Endothelial cell of umbilical vein (primary cell): ENCODE data around the gene KPTN. TPM values are rescaled to one million over a fixed set of nuclear protein-coding genes. Genes with fewer than 3 reads are reported as not detected.
A peak's percentile ranks its signal among the peaks of the same experiment; 100 is the strongest.

Experiments
- BruUV-seq: library from RNA; stranded (reverse); fragments of 400-500 nt; replicated peaks from 2 replicates; lab custom pipeline; 2021; lab: Mats Ljungman, UMichigan
- CTCF ChIA-PET: fragments of 300-600, 350-600 bp; sonication (Branson Sonifier 250); formaldehyde crosslinking; loops from one replicate; lab custom pipeline; 2021; ENCODE audit warnings: antibody characterized with exemption, inconsistent platforms; lab: Charles Lee
- POLR2A ChIA-PET: fragments of 300-600, 350-600 bp; sonication (Branson Sonifier 250); formaldehyde crosslinking; loops from one replicate; lab custom pipeline; 2021; ENCODE audit warnings: antibody characterized with exemption, inconsistent platforms; lab: Charles Lee
- DNase-seq: peaks from one replicate; pipeline ENCODE4 v3.0.0-alpha.2; 2011; ENCODE audit warnings: low read depth, low spot score
- FAIRE-seq: peaks from 2 replicates; lab custom pipeline; 2011; peaks lifted over from hg19 to GRCh38; lab: Jason Lieb, UNC
- H2AFZ ChIP-seq: 2 replicates; pipeline ENCODE4 v1.6.0; 2012; ENCODE audit warnings: low read depth, low read length, control low read depth, inconsistent platforms
- H3K27ac ChIP-seq: 2 replicates; pipeline ENCODE4 v1.5.1; 2011; ENCODE audit warnings: low read depth, mild to moderate bottlenecking, control low read depth, low read length, moderate library complexity; ENCODE audit not compliant: insufficient read depth
- H3K27me3 ChIP-seq, 2 experiments: 2 replicates each; pipeline versions ENCODE4 v1.6.0 to v1.6.1; 2011; ENCODE audit warnings: low read length in 2 of 2, mixed read lengths in 1 of 2; ENCODE audit not compliant: control insufficient read depth in 2 of 2, insufficient read depth in 2 of 2
- H3K36me3 ChIP-seq, 2 experiments: 2 replicates in 1 of 2; 3 replicates in 1 of 2; pipeline ENCODE4 v1.5.1; 2011; ENCODE audit warnings: low read length in 2 of 2, mild to moderate bottlenecking in 1 of 2, moderate library complexity in 1 of 2; ENCODE audit not compliant: control insufficient read depth in 2 of 2, insufficient read depth in 2 of 2; ENCODE audit errors: extremely low read depth in 1 of 2
- H3K4me1 ChIP-seq: 3 replicates; pipeline ENCODE4 v1.5.1; 2011; ENCODE audit warnings: mild to moderate bottlenecking, low read length; ENCODE audit not compliant: control insufficient read depth, insufficient read depth; ENCODE audit errors: extremely low read depth
- H3K4me2 ChIP-seq: 2 replicates; pipeline ENCODE4 v1.6.1; 2011; ENCODE audit warnings: low read length, control low read depth, mixed read lengths; ENCODE audit not compliant: insufficient read depth
- H3K4me3 ChIP-seq, 3 experiments: fragments of 200-600 bp in 1 of 3; sonication (generic), shearing (Covaris generic) in 1 of 3; replicated peaks in 1 of 3; 2 replicates each; pipeline ENCODE4 v1.5.1; 2011 to 2016; ENCODE audit warnings: control low read depth in 3 of 3, low read length in 3 of 3, mild to moderate bottlenecking in 2 of 3, inconsistent platforms in 1 of 3, low read depth in 1 of 3, moderate library complexity in 1 of 3; ENCODE audit not compliant: insufficient read depth in 1 of 3
- H3K79me2 ChIP-seq: 2 replicates; pipeline ENCODE4 v1.6.0; 2012; ENCODE audit warnings: low read length, inconsistent platforms; ENCODE audit not compliant: control insufficient read depth, insufficient read depth
- H3K9ac ChIP-seq: replicated peaks from 2 replicates; pipeline ENCODE3; 2011; ENCODE audit warnings: low read length, control low read depth; ENCODE audit not compliant: insufficient read depth; ENCODE audit errors: extremely low read depth
- H3K9me1 ChIP-seq: replicated peaks from 3 replicates; pipeline ENCODE4 v1.6.0; 2011; ENCODE audit warnings: mild to moderate bottlenecking, low read length; ENCODE audit not compliant: control insufficient read depth, insufficient read depth; ENCODE audit errors: extremely low read depth
- H3K9me3 ChIP-seq: replicated peaks from 2 replicates; pipeline ENCODE4 v1.5.1; 2012; ENCODE audit warnings: low read length, inconsistent platforms; ENCODE audit not compliant: control insufficient read depth, insufficient read depth
- H4K20me1 ChIP-seq: replicated peaks from 2 replicates; pipeline ENCODE3; 2011; ENCODE audit warnings: mild to moderate bottlenecking, low read length; ENCODE audit not compliant: control insufficient read depth, insufficient read depth; ENCODE audit errors: extremely low read depth
- CTCF ChIP-seq, 2 donors: IDR thresholded peaks; 1 replicate in 1 of 2; 2 replicates in 1 of 2; pipeline ENCODE4 v1.5.1; 2011; ENCODE audit warnings: low read length in 2 of 2, mild to moderate bottlenecking in 2 of 2, moderate library complexity in 2 of 2, control low read depth in 1 of 2, inconsistent platforms in 1 of 2, low read depth in 1 of 2; ENCODE audit not compliant: insufficient read depth in 1 of 2; ENCODE audit errors: extremely low read depth in 1 of 2
- EZH2 ChIP-seq: IDR thresholded peaks from 2 replicates; pipeline ENCODE4 v1.6.1; 2012; ENCODE audit warnings: borderline replicate concordance, low read depth, mild to moderate bottlenecking, moderate library complexity, low read length, inconsistent platforms; ENCODE audit not compliant: severe bottlenecking
- FOS ChIP-seq: IDR thresholded peaks from 2 replicates; pipeline ENCODE4 v1.6.1; 2011; ENCODE audit warnings: mild to moderate bottlenecking, low read length, moderate library complexity, borderline replicate concordance; ENCODE audit not compliant: insufficient read depth
- GATA2 ChIP-seq: IDR thresholded peaks from 2 replicates; pipeline ENCODE4 v1.7.0; 2011; ENCODE audit warnings: low read depth, mild to moderate bottlenecking, moderate library complexity, mixed read lengths, low read length; ENCODE audit not compliant: insufficient read length, insufficient read depth
- JUN ChIP-seq: IDR thresholded peaks from 2 replicates; pipeline ENCODE4 v1.6.1; 2011; ENCODE audit warnings: borderline replicate concordance, low read depth; ENCODE audit not compliant: insufficient read length, insufficient read depth
- MYC ChIP-seq: IDR thresholded peaks from one replicate; pipeline ENCODE4 v1.6.1; 2011; ENCODE audit warnings: mild to moderate bottlenecking, low read depth, low read length
- POLR2A ChIP-seq: IDR thresholded peaks from 2 replicates; pipeline ENCODE4 v1.6.1; 2012; ENCODE audit warnings: low read depth, mild to moderate bottlenecking, control low read depth, low read length
- POLR2AphosphoS5 ChIP-seq: IDR thresholded peaks from 2 replicates; pipeline ENCODE4 v1.6.1; 2012; ENCODE audit warnings: low read depth, mild to moderate bottlenecking, control low read depth, low read length, moderate library complexity; ENCODE audit not compliant: insufficient read depth
- dilution Hi-C: fragments of 300-500 bp; cut with MboI; formaldehyde crosslinking; loops from one replicate; pipeline ENCODE4 v1.15.0; 2019; ENCODE audit warnings: low sequenced_read_pairs; ENCODE audit not compliant: extremely low pct_ligation_motif_present
- intact Hi-C: fragments of 100-400 bp; cut with micrococcal nuclease; formaldehyde crosslinking; loops from one replicate; pipeline ENCODE4 v1.10.0; 2022
- polyA plus RNA-seq, 4 experiments: library from polyadenylated mRNA; depleted of rRNA in 3 of 4; stranded (reverse) in 3 of 4; unstranded in 1 of 4; fragments of >200 nt; gene quantifications; 2 replicates each; pipeline versions ENCODE4 v1.2.1 to v1.2.3, GENCODE V29; 2011 to 2012; ENCODE audit warnings: missing spikeins in 1 of 4
- total RNA-seq: library from RNA; stranded (reverse); gene quantifications from 2 replicates; pipeline ENCODE4 v1.2.3, GENCODE V29; 2021
- TF ChIP-seq, protein P1 (sequence below): IDR thresholded peaks from 2 replicates; pipeline ENCODE4 v1.6.1; 2011; ENCODE audit not compliant: insufficient read depth, insufficient read length

The KPTN gene
- total and polyA plus RNA-seq, 2 donors (not counting 3 experiments of a cell fraction or from before 2014, with no cell fraction given), result 14.7 to 15.5 TPM

GRCh38 chr19:47514151-47514868, 30.3 kb upstream of the KPTN start:
- peaks cover 28% of the 10 kb centered on the region for H3K4me1 ChIP-seq
- H3K36me3 ChIP-seq, result no peaks in the 10 kb centered on the region
- H3K79me2 ChIP-seq, result peaks cover 47% of the 10 kb centered on the region
- no peaks in the 10 kb centered on the region for H3K27me3 ChIP-seq
- H3K9me3 ChIP-seq, result no peaks in the 10 kb centered on the region
- BruUV-seq, result TSS peak; percentile 71
- peak overlapping the region; percentile 58 for H2AFZ ChIP-seq
- no peaks in the 10 kb centered on the region for H3K9me1 ChIP-seq
- peak overlapping the region; percentile 98 for H3K9ac ChIP-seq
- peak overlapping the region; percentile 63 to 90 (median 83) for H3K4me3 ChIP-seq
- intact Hi-C loops (loop anchor here (2.0 kb wide), 1 partner anchor 86 kb away; no protein-coding TSS in a partner anchor), dilution Hi-C loops (no loop called here)
- peak overlapping the region; percentile 85 for H3K27ac ChIP-seq
- no peak for DNase-seq
- H4K20me1 ChIP-seq, result no peaks in the 10 kb centered on the region
- H3K4me2 ChIP-seq, result peak overlapping the region; percentile 60
- TF ChIP-seq, protein P1, sequence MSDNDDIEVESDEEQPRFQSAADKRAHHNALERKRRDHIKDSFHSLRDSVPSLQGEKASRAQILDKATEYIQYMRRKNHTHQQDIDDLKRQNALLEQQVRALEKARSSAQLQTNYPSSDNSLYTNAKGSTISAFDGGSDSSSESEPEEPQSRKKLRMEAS, result no peak
- TF ChIP-seq GATA2 (no peak), POLR2A (no peak), MYC (no peak), JUN (no peak)
- ChIA-PET CTCF (interaction anchor here (1.7 kb wide), 1 partner anchor 77 kb away, joined by 5 read pairs; no protein-coding TSS in a partner anchor), POLR2A (no interaction called here)
- peak; percentile 55 for FAIRE-seq

- FAIRE-seq, result no peak
- BruUV-seq, result no TSS peak
- POLR2A ChIA-PET, result no interaction called here
- H3K36me3 ChIP-seq, result no peaks in the 10 kb centered on the region
- peaks cover 28% of the 10 kb centered on the region for H3K4me1 ChIP-seq
- no peak overlapping the region for H3K27ac ChIP-seq
- dilution Hi-C loops (no loop called here), intact Hi-C loops (no loop called here)
- H3K9ac ChIP-seq, result no peak overlapping the region
- H3K9me3 ChIP-seq, result no peaks in the 10 kb centered on the region
- no peaks in the 10 kb centered on the region for H3K9me1 ChIP-seq
- H2AFZ ChIP-seq, result no peak overlapping the region
- H3K27me3 ChIP-seq, result no peaks in the 10 kb centered on the region
- no peak overlapping the region for H3K4me3 ChIP-seq
- H4K20me1 ChIP-seq, result no peaks in the 10 kb centered on the region
- no peak overlapping the region for H3K4me2 ChIP-seq
- no peak for DNase-seq
- TF ChIP-seq POLR2A (no peak), EZH2 (no peak), POLR2AphosphoS5 (no peak), GATA2 (no peak), FOS (no peak), CTCF (IDR thresholded peaks at IDR 0.05; ENCODE audit: extremely low read depth in 1 of 2, insufficient read depth in 1 of 2, low read depth in 1 of 2, low read length in 2 of 2) (no peak), MYC (no peak), JUN (no peak)
- TF ChIP-seq, protein P1, result no peak
- CTCF ChIA-PET, result interaction anchor here (1.0 to 2.3 kb wide), 3 partner anchors 11 to 194 kb away, joined by 4 to 7 read pairs (median 5); no protein-coding TSS in a partner anchor
- H3K79me2 ChIP-seq, result peaks cover 57% of the 10 kb centered on the region
Measured at GRCh38 chr19:47512948-47513319, 28.9 kb upstream of the KPTN start.
